ENCODE data around the gene WDTC1. TPM values are rescaled to one million over a fixed set of nuclear protein-coding genes. Genes with fewer than 3 reads are reported as not detected.

Gene WDTC1
- total RNA-seq, 1 experiment from 2014 or later = 19.0 TPM

DNA sequence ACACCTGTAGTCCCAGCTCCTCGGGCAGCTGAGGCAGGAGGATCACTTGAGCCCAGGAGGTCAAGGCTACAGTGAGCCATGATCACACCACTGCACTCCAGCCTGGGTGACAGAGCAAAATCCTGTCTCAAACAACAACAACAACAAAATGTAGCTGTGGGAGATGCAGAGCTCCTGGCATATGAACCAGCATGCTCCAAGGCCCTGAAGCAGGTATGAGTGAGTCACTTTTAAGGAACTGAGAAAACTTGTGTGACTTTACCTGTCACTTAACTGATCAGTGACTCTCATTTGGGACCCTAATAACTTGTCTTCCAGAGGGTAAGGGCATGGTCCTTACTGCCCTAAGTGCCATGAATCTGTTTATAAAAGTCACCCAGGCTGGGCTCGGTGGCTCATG lies 68.2 kb downstream of the WDTC1 start:
- no peak overlapping the region for H3K4me2 ChIP-seq (ENCODE audit: insufficient read depth, insufficient read length, low read length)
- H3K4me1 ChIP-seq (ENCODE audit: insufficient read depth, low read length) = peaks cover 12% of the 10 kb centered on the region; the same call in 1 of the 2 replicates
- no peak overlapping the region for H2BK20ac ChIP-seq (ENCODE audit: low read depth, low read length, poor library complexity, severe bottlenecking)
- no peaks in the 10 kb centered on the region for H4K20me1 ChIP-seq (ENCODE audit: control insufficient read depth, insufficient read depth, insufficient read length)
- peaks cover 0 to 10% (median 4%) of the 10 kb centered on the region in 3 experiments; a peak in 4 of 7 replicates for H3K36me3 Mint-ChIP-seq (ENCODE audit: insufficient read depth in 1 of 3, low read depth in 3 of 3)
- H3K9ac ChIP-seq (ENCODE audit: extremely low read depth, insufficient read length, low read length) = no peak overlapping the region
- no peak overlapping the region for H2BK15ac ChIP-seq (ENCODE audit: low read depth, low read length)
- no CpG with 5 or more reads among the region's 2 CpGs for WGBS (ENCODE audit: extremely low coverage, insufficient read length, low lambda C conversion rate)
- no peak for DNase-seq
- H3K27ac Mint-ChIP-seq = no peak overlapping the region; a peak in 1 of 7 replicates
- no peaks in the 10 kb centered on the region for H3K27me3 Mint-ChIP-seq (ENCODE audit: low read depth)
- H2AK5ac ChIP-seq (ENCODE audit: insufficient read length, low read length) = no peak overlapping the region
- H3K9me3 ChIP-seq (ENCODE audit: control insufficient read depth, low read depth, low read length) = no peaks in the 10 kb centered on the region
- H4K91ac ChIP-seq (ENCODE audit: insufficient read length, low read depth, low read length) = no peak overlapping the region
- H4K5ac ChIP-seq (ENCODE audit: insufficient read length, low read depth, low read length) = no peak overlapping the region
- H2BK12ac ChIP-seq (ENCODE audit: insufficient read length, low read depth, low read length) = no peak overlapping the region
- no peak overlapping the region for H3K4me3 Mint-ChIP-seq
- no peak overlapping the region for H3T11ph ChIP-seq (ENCODE audit: low read length)
- no peak overlapping the region for H3K27ac ChIP-seq (ENCODE audit: insufficient read length, low read depth, low read length)
- no peaks in the 10 kb centered on the region for H3K79me2 ChIP-seq (ENCODE audit: insufficient read depth, low read length)
- no peak overlapping the region for H3K14ac ChIP-seq (ENCODE audit: insufficient read depth, low read length)
- peaks cover 42 to 52% of the 10 kb centered on the region in 2 experiments for H3K4me1 Mint-ChIP-seq
- H3K27me3 ChIP-seq (ENCODE audit: insufficient read depth, low read length) = no peaks in the 10 kb centered on the region
- H3K4ac ChIP-seq (ENCODE audit: low read depth, low read length) = no peak overlapping the region
- no peak overlapping the region for H2AFZ ChIP-seq (ENCODE audit: low read length)
- H2BK120ac ChIP-seq (ENCODE audit: low read depth, low read length, poor library complexity, severe bottlenecking) = no peak overlapping the region
- H3K23ac ChIP-seq (ENCODE audit: insufficient read length, low read depth, low read length) = no peak overlapping the region
- no peaks in the 10 kb centered on the region for H3K9me3 Mint-ChIP-seq
- no peaks in the 10 kb centered on the region for H3K23me2 ChIP-seq (ENCODE audit: insufficient read length, low read depth, low read length, poor library complexity, severe bottlenecking)
- H3K18ac ChIP-seq (ENCODE audit: insufficient read length, low read depth, low read length) = no peak overlapping the region
- TF ChIP-seq, protein P1, sequence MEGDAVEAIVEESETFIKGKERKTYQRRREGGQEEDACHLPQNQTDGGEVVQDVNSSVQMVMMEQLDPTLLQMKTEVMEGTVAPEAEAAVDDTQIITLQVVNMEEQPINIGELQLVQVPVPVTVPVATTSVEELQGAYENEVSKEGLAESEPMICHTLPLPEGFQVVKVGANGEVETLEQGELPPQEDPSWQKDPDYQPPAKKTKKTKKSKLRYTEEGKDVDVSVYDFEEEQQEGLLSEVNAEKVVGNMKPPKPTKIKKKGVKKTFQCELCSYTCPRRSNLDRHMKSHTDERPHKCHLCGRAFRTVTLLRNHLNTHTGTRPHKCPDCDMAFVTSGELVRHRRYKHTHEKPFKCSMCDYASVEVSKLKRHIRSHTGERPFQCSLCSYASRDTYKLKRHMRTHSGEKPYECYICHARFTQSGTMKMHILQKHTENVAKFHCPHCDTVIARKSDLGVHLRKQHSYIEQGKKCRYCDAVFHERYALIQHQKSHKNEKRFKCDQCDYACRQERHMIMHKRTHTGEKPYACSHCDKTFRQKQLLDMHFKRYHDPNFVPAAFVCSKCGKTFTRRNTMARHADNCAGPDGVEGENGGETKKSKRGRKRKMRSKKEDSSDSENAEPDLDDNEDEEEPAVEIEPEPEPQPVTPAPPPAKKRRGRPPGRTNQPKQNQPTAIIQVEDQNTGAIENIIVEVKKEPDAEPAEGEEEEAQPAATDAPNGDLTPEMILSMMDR (conservative IDR thresholded peaks at IDR 0.05) = no peak
- H2BK5ac ChIP-seq (ENCODE audit: insufficient read length, low read length) = no peak overlapping the region
- H3K79me1 ChIP-seq (ENCODE audit: insufficient read depth, low read depth, low read length, poor library complexity, severe bottlenecking) = no peaks in the 10 kb centered on the region
- H4K8ac ChIP-seq (replicated peaks; ENCODE audit: insufficient read length, low read depth, low read length) = no peak overlapping the region
- no peak overlapping the region for H3K56ac ChIP-seq (ENCODE audit: insufficient read length, low read depth, low read length)
